ENCODE measurements around the gene PNMA8C. TPM values are rescaled to one million over a fixed set of nuclear protein-coding genes. Genes with fewer than 3 reads are reported as not detected.

PNMA8C gene
- total and polyA plus RNA-seq, 12 donors, result 0.47 to 4.4 (median 1.9) TPM

GRCh38 chr19:46469541-46470185 lies 40.9 kb upstream of the PNMA8C start:
- DNase-seq, result peak in 1 of 7 donors; percentile 46
- Histone ChIP-seq H3K27me3 (no peaks in the 10 kb centered on the region), H3K4me1 (replicated peaks in 1 of 2) (peaks cover 9 to 28% of the 10 kb centered on the region in 2 donors), H3K9me3 (replicated peaks in 1 of 3) (no peaks in the 10 kb centered on the region), H3K36me3 (replicated peaks in 1 of 2) (no peaks in the 10 kb centered on the region), H3K4me3 (no peak overlapping the region), H3K27ac (no peak overlapping the region)
- intact Hi-C loops (cut with DNase I), result no loop called here
- 96 to 98% (median 97%) methylated on average over 12 to 18 of the region's 18 CpGs for WGBS, 4 donors
- TF ChIP-seq CTCF (IDR thresholded peaks at IDR 0.05) (no peak), POLR2A (IDR thresholded peaks at IDR 0.05) (no peak)

DNA sequence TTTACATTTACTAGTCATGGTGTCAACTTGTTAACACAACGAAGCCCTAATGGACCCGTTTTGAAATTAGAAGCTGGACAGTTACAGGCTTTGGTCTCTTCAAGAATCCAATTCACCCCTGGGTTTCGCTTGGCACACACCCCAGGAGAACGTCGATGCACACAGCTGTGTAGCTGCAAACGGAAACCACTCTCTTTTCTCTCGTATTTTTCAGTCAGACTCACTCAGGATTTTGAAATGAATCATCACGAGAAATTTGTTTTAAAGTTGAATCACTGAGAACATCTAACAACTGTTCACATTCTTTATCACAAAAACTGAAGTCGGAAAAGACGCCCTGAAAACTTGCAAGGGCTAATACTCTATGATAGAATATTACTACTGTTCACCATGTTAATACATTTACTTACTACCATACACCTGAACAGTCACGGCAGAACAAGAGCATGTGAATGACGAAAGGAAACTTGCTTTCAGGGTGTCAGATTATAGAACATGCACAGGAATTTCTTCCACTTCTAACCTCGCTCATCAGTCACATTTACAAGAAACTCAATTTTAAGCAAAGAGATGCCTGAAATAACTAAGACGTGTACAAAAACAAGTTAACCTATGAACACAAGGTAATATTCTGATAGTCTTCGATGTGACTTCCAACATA lies 37.9 kb upstream of the PNMA8C start:
- Histone ChIP-seq H3K27ac (peak overlapping the region; percentile 3 to 70 (median 56)), H3K36me3 (replicated peaks in 1 of 2) (no peaks in the 10 kb centered on the region), H3K4me3 (no peak overlapping the region), H3K27me3 (no peaks in the 10 kb centered on the region), H3K4me1 (replicated peaks in 1 of 2) (peaks cover 8 to 26% of the 10 kb centered on the region in 2 donors), H3K9me3 (replicated peaks in 1 of 3) (no peaks in the 10 kb centered on the region)
- intact Hi-C loops (cut with DNase I), result no loop called here
- peak in 1 of 2 donors; percentile 37 for TF ChIP-seq POLR2A (IDR thresholded peaks at IDR 0.05)
- no peak for TF ChIP-seq CTCF (IDR thresholded peaks at IDR 0.05)
- WGBS, 4 donors, result 36 to 44% (median 39%) methylated on average over 15 of the region's 15 CpGs
- DNase-seq, result peak in 6 of 7 donors; percentile 65 to 80 (median 68)

DNA sequence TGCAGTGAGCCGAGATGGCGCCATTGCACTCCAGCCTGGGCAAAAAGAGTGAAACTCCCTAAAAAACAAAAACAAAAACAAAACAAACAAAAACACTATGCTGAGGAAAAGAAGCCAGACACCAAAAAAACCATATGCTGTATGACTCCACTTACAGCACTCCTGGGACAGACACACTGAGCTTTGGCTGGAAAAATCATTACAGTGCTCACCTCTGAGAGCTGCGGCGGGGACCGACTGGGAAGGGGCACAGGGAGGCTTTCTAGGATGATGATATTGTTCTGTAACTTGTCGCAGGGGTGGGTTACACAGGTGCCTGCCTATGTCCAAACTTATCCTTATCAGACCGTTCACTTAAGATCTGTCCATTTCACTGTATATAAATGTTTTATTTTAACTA lies 34.8 kb upstream of the PNMA8C start:
- no peaks in the 10 kb centered on the region for H3K9me3 ChIP-seq (replicated peaks in 1 of 3)
- H3K27me3 ChIP-seq, result no peaks in the 10 kb centered on the region
- H3K4me3 ChIP-seq, result no peak overlapping the region
- no peak for DNase-seq
- H3K27ac ChIP-seq, result no peak overlapping the region
- H3K4me1 ChIP-seq (replicated peaks in 1 of 2), result peaks cover 0 to 14% of the 10 kb centered on the region in 2 donors
- intact Hi-C loops (cut with DNase I), result no loop called here
- no peak for TF ChIP-seq POLR2A (IDR thresholded peaks at IDR 0.05)
- no peak for TF ChIP-seq CTCF (IDR thresholded peaks at IDR 0.05)
- no peaks in the 10 kb centered on the region for H3K36me3 ChIP-seq (replicated peaks in 1 of 2)
- WGBS, 4 donors, result 77 to 89% (median 83%) methylated on average over 7 of the region's 7 CpGs

DNA sequence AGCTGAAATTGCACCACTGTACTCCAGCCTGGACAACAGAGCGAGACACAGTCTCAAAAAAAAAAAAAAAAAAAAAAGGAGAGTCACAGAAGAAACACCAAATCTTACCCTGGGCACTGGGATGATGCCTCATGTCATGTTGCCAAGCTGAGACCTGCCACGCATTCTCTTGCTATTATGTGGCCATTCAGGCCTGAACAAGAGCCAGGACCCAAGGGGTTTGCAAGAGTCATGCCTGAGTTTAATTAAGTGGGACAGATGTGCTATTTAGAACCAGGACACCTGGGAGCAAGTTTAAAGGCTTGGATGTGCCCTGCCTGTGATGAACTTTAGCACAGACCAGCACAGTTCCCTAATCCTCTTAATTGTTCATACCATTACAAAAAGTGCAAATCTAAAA lies 32.8 kb upstream of the PNMA8C start:
- intact Hi-C loops (cut with DNase I), result no loop called here
- no peak for DNase-seq
- Histone ChIP-seq H3K4me1 (replicated peaks in 1 of 2) (peaks cover 0 to 5% of the 10 kb centered on the region in 2 donors), H3K4me3 (no peak overlapping the region), H3K36me3 (replicated peaks in 1 of 2) (no peaks in the 10 kb centered on the region), H3K9me3 (replicated peaks in 1 of 3) (no peaks in the 10 kb centered on the region), H3K27me3 (no peaks in the 10 kb centered on the region), H3K27ac (no peak overlapping the region)
- WGBS, 4 donors, result 92 to 100% (median 96%) methylated on average over 1 to 2 of the region's 2 CpGs
- TF ChIP-seq CTCF (IDR thresholded peaks at IDR 0.05) (no peak), POLR2A (IDR thresholded peaks at IDR 0.05) (no peak)

Measured in adrenal gland (tissue), 12 donors.